Adrenal gland (tissue), 5 donors: ENCODE results near the gene HJURP.
"Not testable (repeated sequence)": the region's sequence is repeated elsewhere in the genome, so short reads cannot be mapped to it uniquely, and the experiment has no call there.

Source experiments
- POLR2A ChIP-seq, 2 donors: fragments of 450-650 bp; IDR thresholded peaks; one replicate each; pipeline ENCODE4 v1.6.1; 2017; ENCODE audit warnings: antibody characterized with exemption in 2 of 2, mild to moderate bottlenecking in 2 of 2, moderate library complexity in 1 of 2
- TF ChIP-seq, protein P1 (sequence below), 6 experiments: fragments of 450-650 bp in 4 of 6; fragments of 200-600 bp in 2 of 6; sonication (generic) in 1 of 6; IDR thresholded peaks; 1 replicate in 5 of 6; 2 replicates in 1 of 6; pipeline versions ENCODE4 v1.5.1 to v1.8.0; 2016 to 2021; ENCODE audit warnings: antibody characterized with exemption in 6 of 6, mild to moderate bottlenecking in 2 of 6, moderate library complexity in 1 of 6
- donor health status: DM: no; HTN: no; CAD: no.

DNA sequence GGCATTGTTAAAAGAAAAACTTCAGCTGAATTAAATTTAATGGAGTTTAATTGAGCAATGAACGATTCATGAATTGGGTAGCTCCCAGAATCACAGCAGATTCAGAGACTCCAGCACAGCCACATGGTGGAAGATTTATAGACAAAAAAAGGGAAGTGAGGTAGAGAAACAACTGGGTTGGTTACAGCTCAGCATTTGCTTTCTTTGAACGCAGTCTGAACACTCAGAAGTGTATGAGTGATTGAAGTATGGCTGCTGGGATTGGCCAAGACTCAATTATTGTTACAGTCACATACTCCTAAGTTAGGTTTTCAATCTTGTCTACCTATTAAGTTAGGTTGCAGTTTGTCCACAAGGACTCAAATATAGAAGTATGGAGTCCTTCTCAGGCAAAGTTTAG lies 17.8 kb upstream of the HJURP start:
- not testable (repeated sequence) for TF ChIP-seq POLR2A (IDR thresholded peaks at IDR 0.05)
- TF ChIP-seq, protein P1, sequence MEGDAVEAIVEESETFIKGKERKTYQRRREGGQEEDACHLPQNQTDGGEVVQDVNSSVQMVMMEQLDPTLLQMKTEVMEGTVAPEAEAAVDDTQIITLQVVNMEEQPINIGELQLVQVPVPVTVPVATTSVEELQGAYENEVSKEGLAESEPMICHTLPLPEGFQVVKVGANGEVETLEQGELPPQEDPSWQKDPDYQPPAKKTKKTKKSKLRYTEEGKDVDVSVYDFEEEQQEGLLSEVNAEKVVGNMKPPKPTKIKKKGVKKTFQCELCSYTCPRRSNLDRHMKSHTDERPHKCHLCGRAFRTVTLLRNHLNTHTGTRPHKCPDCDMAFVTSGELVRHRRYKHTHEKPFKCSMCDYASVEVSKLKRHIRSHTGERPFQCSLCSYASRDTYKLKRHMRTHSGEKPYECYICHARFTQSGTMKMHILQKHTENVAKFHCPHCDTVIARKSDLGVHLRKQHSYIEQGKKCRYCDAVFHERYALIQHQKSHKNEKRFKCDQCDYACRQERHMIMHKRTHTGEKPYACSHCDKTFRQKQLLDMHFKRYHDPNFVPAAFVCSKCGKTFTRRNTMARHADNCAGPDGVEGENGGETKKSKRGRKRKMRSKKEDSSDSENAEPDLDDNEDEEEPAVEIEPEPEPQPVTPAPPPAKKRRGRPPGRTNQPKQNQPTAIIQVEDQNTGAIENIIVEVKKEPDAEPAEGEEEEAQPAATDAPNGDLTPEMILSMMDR (IDR thresholded peaks at IDR 0.05): not testable (repeated sequence)
